ENCODE data around the gene BCKDHB. TPM values are rescaled to one million over a fixed set of nuclear protein-coding genes. Genes with fewer than 3 reads are reported as not detected.

Gene BCKDHB
- total and polyA plus RNA-seq, 2 experiments from 2014 or later: 32.1 to 42.7 TPM

- no peak for TF ChIP-seq CREB1 (CRISPR knock-in tag; IDR thresholded peaks at IDR 0.05; ENCODE audit: low read depth)
- TF ChIP-seq EZH2 (IDR thresholded peaks at IDR 0.05; ENCODE audit: low read depth, unreplicated experiment): no peak
- no peak for TF ChIP-seq ZNF114 (CRISPR knock-in tag; IDR thresholded peaks at IDR 0.05)
- no peak for TF ChIP-seq JUNB (IDR thresholded peaks at IDR 0.05; ENCODE audit: unreplicated experiment)
- TF ChIP-seq, protein P1, sequence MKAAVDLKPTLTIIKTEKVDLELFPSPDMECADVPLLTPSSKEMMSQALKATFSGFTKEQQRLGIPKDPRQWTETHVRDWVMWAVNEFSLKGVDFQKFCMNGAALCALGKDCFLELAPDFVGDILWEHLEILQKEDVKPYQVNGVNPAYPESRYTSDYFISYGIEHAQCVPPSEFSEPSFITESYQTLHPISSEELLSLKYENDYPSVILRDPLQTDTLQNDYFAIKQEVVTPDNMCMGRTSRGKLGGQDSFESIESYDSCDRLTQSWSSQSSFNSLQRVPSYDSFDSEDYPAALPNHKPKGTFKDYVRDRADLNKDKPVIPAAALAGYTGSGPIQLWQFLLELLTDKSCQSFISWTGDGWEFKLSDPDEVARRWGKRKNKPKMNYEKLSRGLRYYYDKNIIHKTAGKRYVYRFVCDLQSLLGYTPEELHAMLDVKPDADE (IDR thresholded peaks at IDR 0.05): no peak
- TF ChIP-seq ZNF331 (CRISPR knock-in tag; IDR thresholded peaks at IDR 0.05; ENCODE audit: low read depth): no peak
- TF ChIP-seq CTCF (conservative IDR thresholded peaks at IDR 0.05; ENCODE audit: low read depth in 2 of 2): no peak
- TF ChIP-seq POLR2AphosphoS5 (IDR thresholded peaks at IDR 0.05; ENCODE audit: low read depth): no peak
Measured at GRCh38 chr6:80134065-80134464, 27.6 kb downstream of the BCKDHB start (continued).

- Mint-ChIP-seq H3K27me3 (ENCODE audit: insufficient read depth, low read depth, poor library complexity) (no peaks in the 10 kb centered on the region), H3K4me3 (no peak overlapping the region), H3K4me1 (no peaks in the 10 kb centered on the region), H3K9me3 (peaks cover 7% of the 10 kb centered on the region; the same call in 2 of the 3 replicates), H3K36me3 (ENCODE audit: low read depth) (peaks cover 25% of the 10 kb centered on the region), H3K27ac (no peak overlapping the region)
- no peak for ATAC-seq
- Histone ChIP-seq H3K36me3 (ENCODE audit: insufficient read depth) (peaks cover 3% of the 10 kb centered on the region), H3K4me3 (no peak overlapping the region), H3K27me3 (ENCODE audit: insufficient read depth) (no peaks in the 10 kb centered on the region), H3K79me2 (replicated peaks; ENCODE audit: insufficient read depth) (no peaks in the 10 kb centered on the region; the same call in 1 of the 2 replicates), H3K9me2 (ENCODE audit: insufficient read depth) (no peaks in the 10 kb centered on the region), H3K4me1 (ENCODE audit: insufficient read depth) (no peaks in the 10 kb centered on the region), H3K4me2 (no peak overlapping the region), H3K27ac (ENCODE audit: low read depth) (no peak overlapping the region), H4K20me1 (replicated peaks; ENCODE audit: insufficient read depth) (no peaks in the 10 kb centered on the region; the same call in 1 of the 2 replicates), H2AFZ (no peak overlapping the region), H3F3A (replicated peaks; ENCODE audit: low read depth) (no peaks in the 10 kb centered on the region)
- no peak for DNase-seq (ENCODE audit: low spot score)
- no peak for TF ChIP-seq JUNB (IDR thresholded peaks at IDR 0.05; ENCODE audit: unreplicated experiment)
- no peak for TF ChIP-seq EZH2phosphoT487 (IDR thresholded peaks at IDR 0.05; ENCODE audit: unreplicated experiment)
- TF ChIP-seq, protein P2, sequence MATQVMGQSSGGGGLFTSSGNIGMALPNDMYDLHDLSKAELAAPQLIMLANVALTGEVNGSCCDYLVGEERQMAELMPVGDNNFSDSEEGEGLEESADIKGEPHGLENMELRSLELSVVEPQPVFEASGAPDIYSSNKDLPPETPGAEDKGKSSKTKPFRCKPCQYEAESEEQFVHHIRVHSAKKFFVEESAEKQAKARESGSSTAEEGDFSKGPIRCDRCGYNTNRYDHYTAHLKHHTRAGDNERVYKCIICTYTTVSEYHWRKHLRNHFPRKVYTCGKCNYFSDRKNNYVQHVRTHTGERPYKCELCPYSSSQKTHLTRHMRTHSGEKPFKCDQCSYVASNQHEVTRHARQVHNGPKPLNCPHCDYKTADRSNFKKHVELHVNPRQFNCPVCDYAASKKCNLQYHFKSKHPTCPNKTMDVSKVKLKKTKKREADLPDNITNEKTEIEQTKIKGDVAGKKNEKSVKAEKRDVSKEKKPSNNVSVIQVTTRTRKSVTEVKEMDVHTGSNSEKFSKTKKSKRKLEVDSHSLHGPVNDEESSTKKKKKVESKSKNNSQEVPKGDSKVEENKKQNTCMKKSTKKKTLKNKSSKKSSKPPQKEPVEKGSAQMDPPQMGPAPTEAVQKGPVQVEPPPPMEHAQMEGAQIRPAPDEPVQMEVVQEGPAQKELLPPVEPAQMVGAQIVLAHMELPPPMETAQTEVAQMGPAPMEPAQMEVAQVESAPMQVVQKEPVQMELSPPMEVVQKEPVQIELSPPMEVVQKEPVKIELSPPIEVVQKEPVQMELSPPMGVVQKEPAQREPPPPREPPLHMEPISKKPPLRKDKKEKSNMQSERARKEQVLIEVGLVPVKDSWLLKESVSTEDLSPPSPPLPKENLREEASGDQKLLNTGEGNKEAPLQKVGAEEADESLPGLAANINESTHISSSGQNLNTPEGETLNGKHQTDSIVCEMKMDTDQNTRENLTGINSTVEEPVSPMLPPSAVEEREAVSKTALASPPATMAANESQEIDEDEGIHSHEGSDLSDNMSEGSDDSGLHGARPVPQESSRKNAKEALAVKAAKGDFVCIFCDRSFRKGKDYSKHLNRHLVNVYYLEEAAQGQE (IDR thresholded peaks at IDR 0.05; ENCODE audit: unreplicated experiment): no peak
- no peak for TF ChIP-seq STAT1 (IDR thresholded peaks at IDR 0.05; ENCODE audit: unreplicated experiment)
- TF ChIP-seq POLR2AphosphoS5 (IDR thresholded peaks at IDR 0.05; ENCODE audit: low read depth): no peak
- no peak for TF ChIP-seq CREB1 (CRISPR knock-in tag; IDR thresholded peaks at IDR 0.05; ENCODE audit: low read depth)
- no peak for TF ChIP-seq ZNF331 (CRISPR knock-in tag; IDR thresholded peaks at IDR 0.05; ENCODE audit: low read depth)
- TF ChIP-seq, protein P1 (IDR thresholded peaks at IDR 0.05): no peak
- no peak for TF ChIP-seq NANOG (IDR thresholded peaks at IDR 0.05; ENCODE audit: borderline replicate concordance)
- no peak for TF ChIP-seq ZNF114 (CRISPR knock-in tag; IDR thresholded peaks at IDR 0.05)
- TF ChIP-seq EZH2 (IDR thresholded peaks at IDR 0.05; ENCODE audit: low read depth, unreplicated experiment): no peak
Measured at GRCh38 chr6:80142586-80142985, 36.1 kb downstream of the BCKDHB start.
